ENCODE measurements around the gene GLIPR1.

The GLIPR1 gene

GRCh38 chr12:75525263-75525662 lies 44.7 kb downstream of the GLIPR1 start:
- H3K9me3 ChIP-seq (ENCODE audit: control insufficient read depth, insufficient read depth, low read depth, low read length): no peaks in the 10 kb centered on the region

GRCh38 chr12:75526655-75527511 lies 46.3 kb downstream of the GLIPR1 start:
- Histone ChIP-seq H3K9me3 (ENCODE audit: control insufficient read depth, insufficient read depth, low read depth, low read length) (no peaks in the 10 kb centered on the region), H3K27me3 (ENCODE audit: control insufficient read depth, insufficient read depth, low read length) (no peaks in the 10 kb centered on the region), H3K4me3 (ENCODE audit: low read depth, low read length) (no peak overlapping the region), H3K36me3 (ENCODE audit: control insufficient read depth, insufficient read depth, low read length) (no peaks in the 10 kb centered on the region), H3K9ac (ENCODE audit: low read length) (no peak overlapping the region), H3K4me1 (ENCODE audit: control insufficient read depth, insufficient read depth, low read length) (peaks cover 4% of the 10 kb centered on the region; the same call in 1 of the 2 replicates), H3K27ac (ENCODE audit: low read depth, low read length) (no peak overlapping the region)

More at GRCh38 chr12:75525263-75525662, 44.7 kb downstream of the GLIPR1 start:
- no peak overlapping the region for H3K4me3 ChIP-seq (ENCODE audit: low read depth, low read length)
- H3K4me1 ChIP-seq (ENCODE audit: control insufficient read depth, insufficient read depth, low read length): peaks cover 4% of the 10 kb centered on the region; the same call in 1 of the 2 replicates
- no peaks in the 10 kb centered on the region for H3K36me3 ChIP-seq (ENCODE audit: control insufficient read depth, insufficient read depth, low read length)
- H3K27ac ChIP-seq (ENCODE audit: low read depth, low read length): no peak overlapping the region
- no peak overlapping the region for H3K9ac ChIP-seq (ENCODE audit: low read length)
- H3K27me3 ChIP-seq (ENCODE audit: control insufficient read depth, insufficient read depth, low read length): no peaks in the 10 kb centered on the region

- H3K27ac ChIP-seq (ENCODE audit: low read depth, low read length): no peak overlapping the region
- H3K4me1 ChIP-seq (ENCODE audit: control insufficient read depth, insufficient read depth, low read length): peaks cover 4% of the 10 kb centered on the region; the same call in 1 of the 2 replicates
- H3K36me3 ChIP-seq (ENCODE audit: control insufficient read depth, insufficient read depth, low read length): no peaks in the 10 kb centered on the region
- H3K9ac ChIP-seq (ENCODE audit: low read length): no peak overlapping the region
- no peaks in the 10 kb centered on the region for H3K9me3 ChIP-seq (ENCODE audit: control insufficient read depth, insufficient read depth, low read depth, low read length)
- no peaks in the 10 kb centered on the region for H3K27me3 ChIP-seq (ENCODE audit: control insufficient read depth, insufficient read depth, low read length)
- no peak overlapping the region for H3K4me3 ChIP-seq (ENCODE audit: low read depth, low read length)
Observed at GRCh38 chr12:75528272-75528671, 47.7 kb downstream of the GLIPR1 start.

- no peaks in the 10 kb centered on the region for H3K27me3 ChIP-seq (ENCODE audit: control insufficient read depth, insufficient read depth, low read length)
- H3K9ac ChIP-seq (ENCODE audit: low read length): no peak overlapping the region
- H3K36me3 ChIP-seq (ENCODE audit: control insufficient read depth, insufficient read depth, low read length): no peaks in the 10 kb centered on the region
- no peak overlapping the region for H3K27ac ChIP-seq (ENCODE audit: low read depth, low read length)
- H3K4me1 ChIP-seq (ENCODE audit: control insufficient read depth, insufficient read depth, low read length): peaks cover 4% of the 10 kb centered on the region; the same call in 1 of the 2 replicates
- H3K4me3 ChIP-seq (ENCODE audit: low read depth, low read length): no peak overlapping the region
- H3K9me3 ChIP-seq (ENCODE audit: control insufficient read depth, insufficient read depth, low read depth, low read length): no peaks in the 10 kb centered on the region
Observed at GRCh38 chr12:75528692-75529091, 48.1 kb downstream of the GLIPR1 start.

- Histone ChIP-seq H3K27ac (ENCODE audit: low read depth, low read length) (no peak overlapping the region), H3K9me3 (ENCODE audit: control insufficient read depth, insufficient read depth, low read depth, low read length) (no peaks in the 10 kb centered on the region), H3K4me3 (ENCODE audit: low read depth, low read length) (no peak overlapping the region), H3K9ac (ENCODE audit: low read length) (no peak overlapping the region), H3K36me3 (ENCODE audit: control insufficient read depth, insufficient read depth, low read length) (no peaks in the 10 kb centered on the region), H3K4me1 (ENCODE audit: control insufficient read depth, insufficient read depth, low read length) (peaks cover 4% of the 10 kb centered on the region; the same call in 1 of the 2 replicates), H3K27me3 (ENCODE audit: control insufficient read depth, insufficient read depth, low read length) (no peaks in the 10 kb centered on the region)
Observed at GRCh38 chr12:75529316-75529715, 48.8 kb downstream of the GLIPR1 start.

GRCh38 chr12:75529826-75530225 lies 49.3 kb downstream of the GLIPR1 start:
- no peak overlapping the region for H3K27ac ChIP-seq (ENCODE audit: low read depth, low read length)
- no peak overlapping the region for H3K9ac ChIP-seq (ENCODE audit: low read length)
- H3K4me3 ChIP-seq (ENCODE audit: low read depth, low read length): no peak overlapping the region
- peaks cover 4% of the 10 kb centered on the region; the same call in 1 of the 2 replicates for H3K4me1 ChIP-seq (ENCODE audit: control insufficient read depth, insufficient read depth, low read length)
- H3K9me3 ChIP-seq (ENCODE audit: control insufficient read depth, insufficient read depth, low read depth, low read length): no peaks in the 10 kb centered on the region
- no peaks in the 10 kb centered on the region for H3K27me3 ChIP-seq (ENCODE audit: control insufficient read depth, insufficient read depth, low read length)
- H3K36me3 ChIP-seq (ENCODE audit: control insufficient read depth, insufficient read depth, low read length): no peaks in the 10 kb centered on the region

- Histone ChIP-seq H3K9me3 (ENCODE audit: control insufficient read depth, insufficient read depth, low read depth, low read length) (no peaks in the 10 kb centered on the region), H3K36me3 (ENCODE audit: control insufficient read depth, insufficient read depth, low read length) (no peaks in the 10 kb centered on the region), H3K4me1 (ENCODE audit: control insufficient read depth, insufficient read depth, low read length) (no peaks in the 10 kb centered on the region), H3K27ac (ENCODE audit: low read depth, low read length) (no peak overlapping the region), H3K9ac (ENCODE audit: low read length) (no peak overlapping the region), H3K27me3 (ENCODE audit: control insufficient read depth, insufficient read depth, low read length) (no peaks in the 10 kb centered on the region), H3K4me3 (ENCODE audit: low read depth, low read length) (no peak overlapping the region)
Observed at GRCh38 chr12:75533239-75533638, 52.7 kb downstream of the GLIPR1 start.

GRCh38 chr12:75539889-75540288 lies 59.3 kb downstream of the GLIPR1 start:
- H3K9me3 ChIP-seq (ENCODE audit: control insufficient read depth, insufficient read depth, low read depth, low read length): no peaks in the 10 kb centered on the region
- H3K9ac ChIP-seq (ENCODE audit: low read length): no peak overlapping the region
- H3K36me3 ChIP-seq (ENCODE audit: control insufficient read depth, insufficient read depth, low read length): no peaks in the 10 kb centered on the region
- no peak overlapping the region for H3K4me3 ChIP-seq (ENCODE audit: low read depth, low read length)
- H3K27ac ChIP-seq (ENCODE audit: low read depth, low read length): no peak overlapping the region
- H3K4me1 ChIP-seq (ENCODE audit: control insufficient read depth, insufficient read depth, low read length): no peaks in the 10 kb centered on the region
- no peaks in the 10 kb centered on the region for H3K27me3 ChIP-seq (ENCODE audit: control insufficient read depth, insufficient read depth, low read length)

GRCh38 chr12:75542942-75543341 lies 62.4 kb downstream of the GLIPR1 start:
- Histone ChIP-seq H3K27me3 (ENCODE audit: control insufficient read depth, insufficient read depth, low read length) (no peaks in the 10 kb centered on the region), H3K9me3 (ENCODE audit: control insufficient read depth, insufficient read depth, low read depth, low read length) (no peaks in the 10 kb centered on the region), H3K4me1 (ENCODE audit: control insufficient read depth, insufficient read depth, low read length) (no peaks in the 10 kb centered on the region), H3K36me3 (ENCODE audit: control insufficient read depth, insufficient read depth, low read length) (no peaks in the 10 kb centered on the region), H3K4me3 (ENCODE audit: low read depth, low read length) (no peak overlapping the region), H3K9ac (ENCODE audit: low read length) (no peak overlapping the region), H3K27ac (ENCODE audit: low read depth, low read length) (no peak overlapping the region)

GRCh38 chr12:75543529-75543928 lies 63.0 kb downstream of the GLIPR1 start:
- no peak overlapping the region for H3K27ac ChIP-seq (ENCODE audit: low read depth, low read length)

GRCh38 chr12:75545636-75546035 lies 65.1 kb downstream of the GLIPR1 start:
- no peaks in the 10 kb centered on the region for H3K9me3 ChIP-seq (ENCODE audit: control insufficient read depth, insufficient read depth, low read depth, low read length)
- H3K4me1 ChIP-seq (ENCODE audit: control insufficient read depth, insufficient read depth, low read length): no peaks in the 10 kb centered on the region
- no peak overlapping the region for H3K27ac ChIP-seq (ENCODE audit: low read depth, low read length)
- no peaks in the 10 kb centered on the region for H3K36me3 ChIP-seq (ENCODE audit: control insufficient read depth, insufficient read depth, low read length)
- no peak overlapping the region for H3K9ac ChIP-seq (ENCODE audit: low read length)
- H3K27me3 ChIP-seq (ENCODE audit: control insufficient read depth, insufficient read depth, low read length): no peaks in the 10 kb centered on the region
- no peak overlapping the region for H3K4me3 ChIP-seq (ENCODE audit: low read depth, low read length)

More at GRCh38 chr12:75543529-75543928, 63.0 kb downstream of the GLIPR1 start:
- Histone ChIP-seq H3K36me3 (ENCODE audit: control insufficient read depth, insufficient read depth, low read length) (no peaks in the 10 kb centered on the region), H3K9me3 (ENCODE audit: control insufficient read depth, insufficient read depth, low read depth, low read length) (no peaks in the 10 kb centered on the region), H3K4me1 (ENCODE audit: control insufficient read depth, insufficient read depth, low read length) (no peaks in the 10 kb centered on the region), H3K9ac (ENCODE audit: low read length) (no peak overlapping the region), H3K27me3 (ENCODE audit: control insufficient read depth, insufficient read depth, low read length) (no peaks in the 10 kb centered on the region), H3K4me3 (ENCODE audit: low read depth, low read length) (no peak overlapping the region)

Measured in HUES6 (cell line).